Activated CD8-positive, alpha-beta T cell treated with anti-CD3 and anti-CD28 coated beads, Interleukin-2, amount 10 ng/mL, durations not matched to agents 7 days and 5 days (primary cell): ENCODE results near the gene UNC13B. TPM values are rescaled to one million over a fixed set of nuclear protein-coding genes. Genes with fewer than 3 reads are reported as not detected.

Experiments
- ATAC-seq: fragments of 150-1000 bp; cut with Tn5 transposase; one replicate; pipeline ENCODE4 v1.10.0; 2021; ENCODE audit warnings: moderate library complexity
- CTCF ChIA-PET: fragments of 350-600 bp; sonication (Branson Sonifier 250); formaldehyde crosslinking; loops from one replicate; lab custom pipeline; 2021; ENCODE audit warnings: antibody characterized with exemption; lab: Charles Lee
- POLR2A ChIA-PET: fragments of 350-600 bp; sonication (Branson Sonifier 250); formaldehyde crosslinking; loops from one replicate; lab custom pipeline; 2021; ENCODE audit warnings: antibody characterized with exemption; lab: Charles Lee
- DNase-seq: peaks from one replicate; pipeline ENCODE4 v3.0.0-alpha.2; 2020
- H3K27ac Mint-ChIP-seq: one replicate; pipeline ENCODE4 v1.8.0; 2021; ENCODE audit warnings: mild to moderate bottlenecking, mixed read lengths
- H3K27me3 Mint-ChIP-seq: one replicate; pipeline ENCODE4 v1.8.0; 2021; ENCODE audit warnings: low read depth, mixed read lengths
- H3K36me3 Mint-ChIP-seq: one replicate; pipeline ENCODE4 v1.8.0; 2021; ENCODE audit warnings: low read depth, mixed read lengths
- H3K4me1 Mint-ChIP-seq: one replicate; pipeline ENCODE4 v1.8.0; 2021; ENCODE audit warnings: low read depth, mixed read lengths
- H3K4me3 Mint-ChIP-seq: one replicate; pipeline ENCODE4 v1.8.0; 2021; ENCODE audit warnings: mild to moderate bottlenecking, mixed read lengths
- H3K9me3 Mint-ChIP-seq: one replicate; pipeline ENCODE4 v1.8.0; 2022; ENCODE audit warnings: mixed read lengths; ENCODE audit not compliant: insufficient read depth
- total RNA-seq, 2 experiments: library from RNA; stranded (reverse); gene quantifications; one replicate each; pipeline ENCODE4 v1.2.3, GENCODE V29; 2021

UNC13B gene
- total RNA-seq, 2 experiments from 2014 or later: 0.29 to 0.57 TPM

GRCh38 chr9:35267710-35268109 lies 105.9 kb downstream of the UNC13B start:
- POLR2A ChIA-PET: no interaction called here
- Mint-ChIP-seq H3K4me1 (no peaks in the 10 kb centered on the region), H3K9me3 (no peaks in the 10 kb centered on the region), H3K36me3 (no peaks in the 10 kb centered on the region), H3K27me3 (peaks cover 20% of the 10 kb centered on the region), H3K27ac (no peak overlapping the region), H3K4me3 (no peak overlapping the region)
- DNase-seq (no peak), ATAC-seq (no peak)
- CTCF ChIA-PET: interaction anchor here (0.9 kb wide), 1 partner anchor 9 kb away, joined by 3 read pairs; no protein-coding TSS in a partner anchor

- no peaks in the 10 kb centered on the region for H3K36me3 Mint-ChIP-seq
- ChIA-PET CTCF (interaction anchor here (0.9 kb wide), 1 partner anchor 11 kb away, joined by 4 read pairs; no protein-coding TSS in a partner anchor), POLR2A (no interaction called here)
- H3K4me1 Mint-ChIP-seq: no peaks in the 10 kb centered on the region
- no peaks in the 10 kb centered on the region for H3K9me3 Mint-ChIP-seq
- H3K27me3 Mint-ChIP-seq: peaks cover 20% of the 10 kb centered on the region
- DNase-seq: no peak
- no peak overlapping the region for H3K4me3 Mint-ChIP-seq
- H3K27ac Mint-ChIP-seq: no peak overlapping the region
- no peak for ATAC-seq
These were observed 108.1 kb downstream of the UNC13B start for GRCh38 chr9:35269919-35270318.

- ChIA-PET POLR2A (no interaction called here), CTCF (no interaction called here)
- Mint-ChIP-seq H3K27me3 (peaks cover 13% of the 10 kb centered on the region), H3K9me3 (no peaks in the 10 kb centered on the region), H3K4me1 (peaks cover 9% of the 10 kb centered on the region), H3K27ac (no peak overlapping the region), H3K4me3 (no peak overlapping the region), H3K36me3 (peaks cover 2% of the 10 kb centered on the region)
- DNase-seq (no peak), ATAC-seq (no peak)
These were observed 109.8 kb downstream of the UNC13B start for GRCh38 chr9:35271637-35272036.

GRCh38 chr9:35272989-35273388 lies 111.2 kb downstream of the UNC13B start:
- Mint-ChIP-seq H3K27me3 (peaks cover 7% of the 10 kb centered on the region), H3K9me3 (no peaks in the 10 kb centered on the region), H3K4me3 (no peak overlapping the region), H3K27ac (no peak overlapping the region), H3K4me1 (peaks cover 11% of the 10 kb centered on the region), H3K36me3 (peaks cover 2% of the 10 kb centered on the region)
- DNase-seq: no peak
- ChIA-PET CTCF (no interaction called here), POLR2A (no interaction called here)
- ATAC-seq: no peak

GRCh38 chr9:35273591-35273990 lies 111.8 kb downstream of the UNC13B start:
- H3K27ac Mint-ChIP-seq: no peak overlapping the region
- no peak overlapping the region for H3K4me3 Mint-ChIP-seq
- no peak for ATAC-seq
- H3K36me3 Mint-ChIP-seq: peaks cover 2% of the 10 kb centered on the region
- no peak for DNase-seq
- peaks cover 4% of the 10 kb centered on the region for H3K27me3 Mint-ChIP-seq
- peaks cover 11% of the 10 kb centered on the region for H3K4me1 Mint-ChIP-seq
- ChIA-PET CTCF (no interaction called here), POLR2A (no interaction called here)
- no peaks in the 10 kb centered on the region for H3K9me3 Mint-ChIP-seq

- DNase-seq (no peak), ATAC-seq (no peak)
- no peak overlapping the region for H3K27ac Mint-ChIP-seq
- H3K4me3 Mint-ChIP-seq: no peak overlapping the region
- no peaks in the 10 kb centered on the region for H3K9me3 Mint-ChIP-seq
- ChIA-PET POLR2A (no interaction called here), CTCF (interaction anchor here (0.8 kb wide), 1 partner anchor 16 kb away, joined by 3 read pairs; no protein-coding TSS in a partner anchor)
- peaks cover 11% of the 10 kb centered on the region for H3K4me1 Mint-ChIP-seq
- H3K27me3 Mint-ChIP-seq: peaks cover 4% of the 10 kb centered on the region
- peaks cover 2% of the 10 kb centered on the region for H3K36me3 Mint-ChIP-seq
These were observed 113.2 kb downstream of the UNC13B start for GRCh38 chr9:35274993-35275392.

- H3K27me3 Mint-ChIP-seq: peaks cover 6% of the 10 kb centered on the region
- no peak overlapping the region for H3K4me3 Mint-ChIP-seq
- ATAC-seq (no peak), DNase-seq (no peak)
- peaks cover 2% of the 10 kb centered on the region for H3K36me3 Mint-ChIP-seq
- H3K4me1 Mint-ChIP-seq: peaks cover 11% of the 10 kb centered on the region
- H3K9me3 Mint-ChIP-seq: no peaks in the 10 kb centered on the region
- CTCF ChIA-PET: no interaction called here
- H3K27ac Mint-ChIP-seq: no peak overlapping the region
- POLR2A ChIA-PET: no interaction called here
These were observed 115.3 kb downstream of the UNC13B start for GRCh38 chr9:35277171-35277520.

- Mint-ChIP-seq H3K4me1 (peaks cover 11% of the 10 kb centered on the region), H3K9me3 (no peaks in the 10 kb centered on the region), H3K27me3 (peaks cover 6% of the 10 kb centered on the region), H3K36me3 (peaks cover 2% of the 10 kb centered on the region), H3K4me3 (no peak overlapping the region), H3K27ac (no peak overlapping the region)
- no peak for ATAC-seq
- no peak for DNase-seq
- ChIA-PET POLR2A (no interaction called here), CTCF (no interaction called here)
These were observed 116.0 kb downstream of the UNC13B start for GRCh38 chr9:35277628-35278359.

GRCh38 chr9:35279946-35280345 lies 118.1 kb downstream of the UNC13B start:
- ChIA-PET CTCF (no interaction called here), POLR2A (no interaction called here)
- Mint-ChIP-seq H3K9me3 (no peaks in the 10 kb centered on the region), H3K27ac (no peak overlapping the region), H3K4me1 (peaks cover 11% of the 10 kb centered on the region), H3K27me3 (peaks cover 9% of the 10 kb centered on the region), H3K4me3 (no peak overlapping the region), H3K36me3 (peaks cover 2% of the 10 kb centered on the region)
- DNase-seq: no peak
- ATAC-seq: no peak

GRCh38 chr9:35280399-35280798 lies 118.6 kb downstream of the UNC13B start:
- H3K9me3 Mint-ChIP-seq: no peaks in the 10 kb centered on the region
- no peak overlapping the region for H3K27ac Mint-ChIP-seq
- peaks cover 11% of the 10 kb centered on the region for H3K4me1 Mint-ChIP-seq
- no peak for DNase-seq
- peaks cover 2% of the 10 kb centered on the region for H3K36me3 Mint-ChIP-seq
- ATAC-seq: no peak
- no peak overlapping the region for H3K4me3 Mint-ChIP-seq
- CTCF ChIA-PET: no interaction called here
- H3K27me3 Mint-ChIP-seq: peaks cover 9% of the 10 kb centered on the region
- POLR2A ChIA-PET: no interaction called here

- peaks cover 13% of the 10 kb centered on the region for H3K27me3 Mint-ChIP-seq
- DNase-seq (no peak), ATAC-seq (no peak)
- POLR2A ChIA-PET: no interaction called here
- no peak overlapping the region for H3K4me3 Mint-ChIP-seq
- CTCF ChIA-PET: no interaction called here
- H3K9me3 Mint-ChIP-seq: no peaks in the 10 kb centered on the region
- no peaks in the 10 kb centered on the region for H3K4me1 Mint-ChIP-seq
- H3K36me3 Mint-ChIP-seq: no peaks in the 10 kb centered on the region
- no peak overlapping the region for H3K27ac Mint-ChIP-seq
These were observed 123.9 kb downstream of the UNC13B start for GRCh38 chr9:35285731-35286130.

GRCh38 chr9:35286381-35286780 lies 124.6 kb downstream of the UNC13B start:
- H3K27me3 Mint-ChIP-seq: peaks cover 13% of the 10 kb centered on the region
- DNase-seq (no peak), ATAC-seq (no peak)
- no peaks in the 10 kb centered on the region for H3K36me3 Mint-ChIP-seq
- H3K27ac Mint-ChIP-seq: no peak overlapping the region
- ChIA-PET POLR2A (interaction anchor here (0.8 kb wide), 1 partner anchor 147 kb away, joined by 3 read pairs; no protein-coding TSS in a partner anchor), CTCF (interaction anchor here (1.5 kb wide), 1 partner anchor 31 kb away, joined by 3 read pairs; no protein-coding TSS in a partner anchor)
- no peaks in the 10 kb centered on the region for H3K9me3 Mint-ChIP-seq
- no peaks in the 10 kb centered on the region for H3K4me1 Mint-ChIP-seq
- no peak overlapping the region for H3K4me3 Mint-ChIP-seq
